ENCODE results near the gene SERBP1.

DNA sequence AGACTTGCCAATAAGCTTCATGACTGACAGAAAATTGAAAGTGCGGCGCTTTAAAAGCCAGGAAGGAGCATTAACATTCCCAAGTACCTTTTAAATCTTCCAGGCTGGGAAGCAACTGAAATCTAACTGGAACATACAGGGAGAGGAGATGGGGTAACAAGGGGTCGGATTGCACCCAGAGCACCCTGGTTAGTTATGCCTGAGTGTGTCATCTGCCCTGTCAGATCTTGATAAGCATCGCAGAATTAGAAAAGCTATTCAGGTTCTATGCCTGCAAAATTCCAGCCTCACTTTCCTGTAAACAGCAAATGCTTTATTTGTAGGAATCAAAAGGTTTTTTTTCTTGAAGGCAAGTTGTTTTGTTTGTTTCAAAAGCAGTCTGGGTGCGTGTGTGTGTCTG is 58.5 kb downstream of the SERBP1 start:
- TF ChIP-seq, protein P1, sequence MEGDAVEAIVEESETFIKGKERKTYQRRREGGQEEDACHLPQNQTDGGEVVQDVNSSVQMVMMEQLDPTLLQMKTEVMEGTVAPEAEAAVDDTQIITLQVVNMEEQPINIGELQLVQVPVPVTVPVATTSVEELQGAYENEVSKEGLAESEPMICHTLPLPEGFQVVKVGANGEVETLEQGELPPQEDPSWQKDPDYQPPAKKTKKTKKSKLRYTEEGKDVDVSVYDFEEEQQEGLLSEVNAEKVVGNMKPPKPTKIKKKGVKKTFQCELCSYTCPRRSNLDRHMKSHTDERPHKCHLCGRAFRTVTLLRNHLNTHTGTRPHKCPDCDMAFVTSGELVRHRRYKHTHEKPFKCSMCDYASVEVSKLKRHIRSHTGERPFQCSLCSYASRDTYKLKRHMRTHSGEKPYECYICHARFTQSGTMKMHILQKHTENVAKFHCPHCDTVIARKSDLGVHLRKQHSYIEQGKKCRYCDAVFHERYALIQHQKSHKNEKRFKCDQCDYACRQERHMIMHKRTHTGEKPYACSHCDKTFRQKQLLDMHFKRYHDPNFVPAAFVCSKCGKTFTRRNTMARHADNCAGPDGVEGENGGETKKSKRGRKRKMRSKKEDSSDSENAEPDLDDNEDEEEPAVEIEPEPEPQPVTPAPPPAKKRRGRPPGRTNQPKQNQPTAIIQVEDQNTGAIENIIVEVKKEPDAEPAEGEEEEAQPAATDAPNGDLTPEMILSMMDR (IDR thresholded peaks at IDR 0.05) = no peak
- TF ChIP-seq POLR2A (IDR thresholded peaks at IDR 0.05; ENCODE audit: low read depth) (no peak), POLR2AphosphoS5 (IDR thresholded peaks at IDR 0.05) (no peak), EP300 (IDR thresholded peaks at IDR 0.05) (no peak)
